Tibial nerve (tissue), 4 donors: ENCODE data around the gene CD47. TPM values are rescaled to one million over a fixed set of nuclear protein-coding genes. Genes with fewer than 3 reads are reported as not detected.
A peak's percentile ranks its signal among the peaks of the same experiment; 100 is the strongest.

Source experiments
- DNase-seq, 2 donors: peaks; one replicate each; pipeline ENCODE4 v3.0.0-alpha.2; 2019; ENCODE audit warnings: low spot score in 2 of 2
- H3K27ac ChIP-seq, 4 donors: fragments of 200-600 bp; sonication (generic) in 3 of 4; one replicate each; pipeline ENCODE4 v1.5.1; 2017 to 2019; ENCODE audit warnings: mild to moderate bottlenecking in 1 of 4
- H3K27me3 ChIP-seq, 2 donors: fragments of 200-600 bp; sonication (generic) in 1 of 2; one replicate each; pipeline versions ENCODE4 v1.5.1 to v1.6.0; 2017 to 2019
- H3K36me3 ChIP-seq, 3 donors: fragments of 200-600 bp; sonication (generic); one replicate each; pipeline ENCODE4 v1.5.1; 2018 to 2019
- H3K4me1 ChIP-seq, 4 donors: fragments of 200-600 bp; sonication (generic) in 3 of 4; one replicate each; pipeline ENCODE4 v1.5.1; 2017 to 2019
- H3K4me3 ChIP-seq, 4 donors: fragments of 200-600 bp; sonication (generic) in 3 of 4; one replicate each; pipeline ENCODE4 v1.5.1; 2017 to 2019; ENCODE audit warnings: mild to moderate bottlenecking in 1 of 4, moderate library complexity in 1 of 4
- H3K9me3 ChIP-seq, 4 donors: fragments of 200-600 bp; sonication (generic) in 3 of 4; one replicate each; pipeline ENCODE4 v1.5.1; 2017 to 2019
- CTCF ChIP-seq, 5 experiments: fragments of 200-600 bp in 3 of 5; fragments of 450-650 bp in 2 of 5; sonication (generic) in 3 of 5; IDR thresholded peaks; one replicate each; pipeline ENCODE4 v1.5.1; 2016 to 2019; ENCODE audit warnings: antibody characterized with exemption in 5 of 5, mild to moderate bottlenecking in 3 of 5, moderate library complexity in 2 of 5
- EP300 ChIP-seq, 2 donors: sonication (generic); formaldehyde crosslinking; IDR thresholded peaks; one replicate each; pipeline ENCODE4 v1.6.1; 2017; ENCODE audit warnings: antibody characterized with exemption in 2 of 2, mild to moderate bottlenecking in 1 of 2
- POLR2A ChIP-seq, 2 donors: fragments of 450-650 bp; IDR thresholded peaks; one replicate each; pipeline ENCODE4 v1.6.1; 2017; ENCODE audit warnings: antibody characterized with exemption in 2 of 2, mild to moderate bottlenecking in 2 of 2, moderate library complexity in 2 of 2
- WGBS, 2 donors: methylation state at CpG; one replicate each; pipeline ENCODE4 v1.1.5; 2018; 5-methylcytosine and 5-hydroxymethylcytosine counted together
- total RNA-seq, 4 donors: library from RNA; depleted of rRNA; stranded (reverse); fragments of >200 nt; gene quantifications; one replicate each; pipeline ENCODE4 v1.1.0, GENCODE V29; 2016

The CD47 gene
- total RNA-seq, 4 donors from 2014 or later: 57.9 to 63.9 (median 60.5) TPM

GRCh38 chr3:108124337-108125152, 33.7 kb upstream of the CD47 start:
- DNase-seq: no peak
- no peaks in the 10 kb centered on the region for H3K27me3 ChIP-seq
- H3K9me3 ChIP-seq: no peaks in the 10 kb centered on the region
- H3K4me1 ChIP-seq: peaks cover 0 to 10% (median 4%) of the 10 kb centered on the region in 4 donors
- H3K36me3 ChIP-seq: no peaks in the 10 kb centered on the region
- 64 to 73% methylated on average over 10 of the region's 10 CpGs for WGBS, 2 donors
- H3K27ac ChIP-seq: peak overlapping the region in 2 of 4 donors; percentile 22 to 70
- TF ChIP-seq CTCF (IDR thresholded peaks at IDR 0.05): no peak
- no peak for TF ChIP-seq POLR2A (IDR thresholded peaks at IDR 0.05)
- TF ChIP-seq EP300 (IDR thresholded peaks at IDR 0.05): no peak
- peak overlapping the region in 1 of 4 donors; percentile 10 for H3K4me3 ChIP-seq

DNA sequence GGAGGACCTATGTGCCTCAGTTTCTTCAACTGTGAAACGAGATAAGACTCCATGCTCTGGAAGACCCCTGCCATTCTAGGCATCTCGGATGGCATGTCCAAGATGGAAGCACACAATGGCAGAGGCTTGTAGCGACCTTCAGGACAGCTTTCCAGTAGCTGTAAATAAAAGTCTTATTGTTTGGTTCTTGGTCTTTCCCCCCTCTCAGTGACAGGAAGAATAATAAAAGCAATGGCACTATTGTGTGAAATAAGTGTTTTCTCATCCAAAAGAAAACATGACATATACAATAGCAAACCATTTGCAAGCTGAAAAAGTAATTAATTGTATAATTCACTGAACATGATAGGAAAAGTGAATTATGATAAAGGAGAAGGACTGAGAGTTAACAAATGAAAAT, 32.5 kb upstream of the CD47 start:
- TF ChIP-seq EP300 (IDR thresholded peaks at IDR 0.05): no peak
- TF ChIP-seq CTCF (IDR thresholded peaks at IDR 0.05): no peak
- no peak for TF ChIP-seq POLR2A (IDR thresholded peaks at IDR 0.05)
- no peaks in the 10 kb centered on the region for H3K9me3 ChIP-seq
- H3K36me3 ChIP-seq: no peaks in the 10 kb centered on the region
- peaks cover 0 to 10% (median 4%) of the 10 kb centered on the region in 4 donors for H3K4me1 ChIP-seq
- 34 to 57% methylated on average over 3 of the region's 3 CpGs for WGBS, 2 donors
- H3K27me3 ChIP-seq: no peaks in the 10 kb centered on the region
- H3K27ac ChIP-seq: no peak overlapping the region
- no peak for DNase-seq
- no peak overlapping the region for H3K4me3 ChIP-seq

DNA sequence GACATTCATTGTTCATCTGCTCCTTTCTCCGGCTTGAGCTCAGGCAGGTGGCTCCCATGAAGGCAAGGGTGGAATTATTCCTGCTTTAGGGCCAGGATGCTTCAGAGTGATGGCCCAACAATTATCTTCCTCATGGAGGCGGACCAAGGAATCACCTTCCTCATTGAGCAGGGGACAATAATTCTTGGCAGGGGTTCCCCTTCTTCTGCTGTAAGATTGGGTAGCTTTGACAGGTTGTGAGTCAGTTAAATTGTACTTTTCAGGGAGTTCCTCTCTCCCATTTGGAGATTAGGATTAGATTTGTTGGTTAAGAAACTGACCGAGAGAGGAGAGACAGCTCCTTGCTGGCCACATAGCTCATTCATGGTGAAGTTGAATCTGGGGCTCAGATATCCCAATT, 31.4 kb upstream of the CD47 start:
- no peaks in the 10 kb centered on the region for H3K27me3 ChIP-seq
- TF ChIP-seq CTCF (IDR thresholded peaks at IDR 0.05): no peak
- TF ChIP-seq EP300 (IDR thresholded peaks at IDR 0.05): no peak
- no peak for TF ChIP-seq POLR2A (IDR thresholded peaks at IDR 0.05)
- WGBS, 2 donors: 84 to 88% methylated on average over 3 of the region's 3 CpGs
- no peaks in the 10 kb centered on the region for H3K9me3 ChIP-seq
- H3K36me3 ChIP-seq: no peaks in the 10 kb centered on the region
- no peak for DNase-seq
- H3K4me3 ChIP-seq: no peak overlapping the region
- peaks cover 0 to 10% (median 4%) of the 10 kb centered on the region in 4 donors for H3K4me1 ChIP-seq
- H3K27ac ChIP-seq: no peak overlapping the region

GRCh38 chr3:108119398-108120104, 28.7 kb upstream of the CD47 start:
- TF ChIP-seq POLR2A (IDR thresholded peaks at IDR 0.05) (no peak), CTCF (IDR thresholded peaks at IDR 0.05) (no peak), EP300 (IDR thresholded peaks at IDR 0.05) (no peak)
- Histone ChIP-seq H3K27me3 (no peaks in the 10 kb centered on the region), H3K36me3 (no peaks in the 10 kb centered on the region), H3K4me3 (no peak overlapping the region), H3K4me1 (peaks cover 0 to 9% (median 2%) of the 10 kb centered on the region in 4 donors), H3K27ac (no peak overlapping the region), H3K9me3 (no peaks in the 10 kb centered on the region)
- no peak for DNase-seq
- 93 to 94% methylated on average over 3 of the region's 3 CpGs for WGBS, 2 donors
